GM12892 (cell line): ENCODE measurements around the gene TEX10. TPM values are rescaled to one million over a fixed set of nuclear protein-coding genes. Genes with fewer than 3 reads are reported as not detected.
"Not testable (repeated sequence)": the region's sequence is repeated elsewhere in the genome, so short reads cannot be mapped to it uniquely, and the experiment has no call there.

Experiments used
- DNase-seq: peaks from one replicate; pipeline ENCODE4 v3.0.0; 2011; ENCODE audit not compliant: insufficient read length
- FAIRE-seq: peaks from 2 replicates; lab custom pipeline; 2011; peaks lifted over from hg19 to GRCh38; lab: Jason Lieb, UNC
- POLR2A ChIP-seq: IDR thresholded peaks from 2 replicates; pipeline ENCODE4 v1.6.1; 2011; ENCODE audit warnings: low read depth, low read length, control low read depth
- POLR2AphosphoS5 ChIP-seq: IDR thresholded peaks from 2 replicates; pipeline ENCODE4 v1.6.1; 2011; ENCODE audit warnings: low read depth, low read length, control low read depth
- TAF1 ChIP-seq: IDR thresholded peaks from 2 replicates; pipeline ENCODE4 v1.6.1; 2011; ENCODE audit warnings: low read depth, mild to moderate bottlenecking, control low read depth, low read length, borderline replicate concordance
- polyA plus RNA-seq: library from polyadenylated mRNA; unstranded; fragments of >200 nt; gene quantifications from one replicate; pipeline ENCODE4 v1.2.1, GENCODE V29; 2012; ENCODE audit warnings: missing spikeins, inconsistent platforms; ENCODE audit not compliant: missing spikeins

Gene TEX10
- 22.7 TPM for polyA plus RNA-seq

- DNase-seq, result peak; percentile 75
- peak; percentile 87 for TF ChIP-seq POLR2AphosphoS5
- TF ChIP-seq POLR2A, result peak; percentile 91
- TF ChIP-seq TAF1, result peak; percentile 51; the same call in 1 of the 2 replicates
- peak; percentile 93 for FAIRE-seq
Measured at GRCh38 chr9:100352727-100353505, at the start of gene TEX10. Gene TEX10, minus strand, starts transcription at chr9:100352942. Its CDS starts 3,579 bp downstream, at chr9:100349363.

GRCh38 chr9:100401042-100401441 lies 48.3 kb upstream of the TEX10 start:
- no peak for DNase-seq
- no peak for FAIRE-seq

GRCh38 chr9:100397529-100398266 lies 45.0 kb upstream of the TEX10 start:
- TF ChIP-seq POLR2AphosphoS5 (no peak), POLR2A (no peak), TAF1 (no peak)
- no peak for FAIRE-seq
- DNase-seq, result no peak

More at GRCh38 chr9:100401042-100401441, 48.3 kb upstream of the TEX10 start:
- TF ChIP-seq TAF1 (no peak), POLR2AphosphoS5 (no peak), POLR2A (no peak)

GRCh38 chr9:100396769-100397168 lies 44.0 kb upstream of the TEX10 start:
- TF ChIP-seq TAF1, result no peak
- TF ChIP-seq POLR2AphosphoS5, result no peak
- no peak for TF ChIP-seq POLR2A
- FAIRE-seq, result no peak

GRCh38 chr9:100394816-100395215 lies 42.1 kb upstream of the TEX10 start:
- TF ChIP-seq POLR2AphosphoS5 (no peak), POLR2A (no peak), TAF1 (no peak)
- FAIRE-seq (no peak), DNase-seq (no peak)

More at GRCh38 chr9:100396769-100397168, 44.0 kb upstream of the TEX10 start:
- DNase-seq, result no peak

GRCh38 chr9:100394032-100394695 lies 41.4 kb upstream of the TEX10 start:
- DNase-seq (no peak), FAIRE-seq (no peak)
- no peak for TF ChIP-seq TAF1
- TF ChIP-seq POLR2A, result no peak
- no peak for TF ChIP-seq POLR2AphosphoS5

GRCh38 chr9:100392989-100393388 lies 40.2 kb upstream of the TEX10 start:
- FAIRE-seq, DNase-seq: not testable (repeated sequence)

GRCh38 chr9:100379862-100380261 lies 27.1 kb upstream of the TEX10 start:
- FAIRE-seq (no peak), DNase-seq (no peak)
- TF ChIP-seq POLR2A (no peak), TAF1 (no peak), POLR2AphosphoS5 (no peak)

- FAIRE-seq (no peak), DNase-seq (no peak)
- TF ChIP-seq POLR2A (no peak), TAF1 (no peak), POLR2AphosphoS5 (no peak)
Measured at GRCh38 chr9:100377015-100377414, 24.3 kb upstream of the TEX10 start.

- DNase-seq (no peak), FAIRE-seq (no peak)
- TF ChIP-seq POLR2A (no peak), POLR2AphosphoS5 (no peak)
Measured at GRCh38 chr9:100375658-100376057, 22.9 kb upstream of the TEX10 start.

GRCh38 chr9:100372648-100373047 lies 19.9 kb upstream of the TEX10 start:
- FAIRE-seq (no peak), DNase-seq (no peak)
- no peak for TF ChIP-seq POLR2AphosphoS5
- TF ChIP-seq POLR2A, result no peak
- TF ChIP-seq TAF1, result no peak
